HepG2 (cell line): ENCODE results near the gene TUBG1. TPM values are rescaled to one million over a fixed set of nuclear protein-coding genes. Genes with fewer than 3 reads are reported as not detected.

Source experiments
- FOXA1 ChIP-seq, 2 experiments: fragments of 450-650 bp in 1 of 2; sonication (generic) in 1 of 2; formaldehyde crosslinking in 1 of 2; IDR thresholded peaks; 2 replicates each; pipeline versions ENCODE4 v1.4.0 to v1.6.1; 2016 to 2020; ENCODE audit warnings: missing genetic modification reagents in 1 of 2
- FOXA3 ChIP-seq: IDR thresholded peaks from 2 replicates; pipeline ENCODE4 v1.6.1; 2016; ENCODE audit warnings: missing genetic modification reagents, missing compliant biosample characterization
- JUN ChIP-seq: sonication (generic); formaldehyde crosslinking; IDR thresholded peaks from 2 replicates; pipeline ENCODE4 v1.4.0; 2020; ENCODE audit warnings: mild to moderate bottlenecking, missing genetic modification reagents
- REPIN1 ChIP-seq: sonication (generic); formaldehyde crosslinking; IDR thresholded peaks from 2 replicates; pipeline ENCODE4 v1.8.0; 2022; ENCODE audit warnings: missing genetic modification reagents, low read depth, mild to moderate bottlenecking, borderline replicate concordance
- SALL1 ChIP-seq: sonication (generic); formaldehyde crosslinking; IDR thresholded peaks from 2 replicates; pipeline ENCODE4 v1.8.0; 2022; ENCODE audit warnings: mild to moderate bottlenecking, missing genetic modification reagents
- ZKSCAN1 ChIP-seq: fragments of 150-350 bp; IDR thresholded peaks from 2 replicates; pipeline ENCODE4 v1.6.1; 2014; ENCODE audit warnings: low read length
- ZNF550 ChIP-seq: sonication (generic); formaldehyde crosslinking; IDR thresholded peaks from 2 replicates; pipeline ENCODE4 v1.4.0; 2020; ENCODE audit warnings: mild to moderate bottlenecking, missing genetic modification reagents, borderline replicate concordance
- ZNF761 ChIP-seq: sonication (generic); formaldehyde crosslinking; conservative IDR thresholded peaks from 2 replicates; pipeline ENCODE4 v1.4.0; 2020; ENCODE audit warnings: mild to moderate bottlenecking, missing genetic modification reagents
- ZNF850 ChIP-seq: sonication (generic); formaldehyde crosslinking; conservative IDR thresholded peaks from 2 replicates; pipeline ENCODE4 v1.9.0; 2021; ENCODE audit warnings: mild to moderate bottlenecking, missing genetic modification reagents
- polyA plus RNA-seq, 8 experiments: library from polyadenylated mRNA; depleted of rRNA in 3 of 8; stranded (reverse) in 7 of 8; unstranded in 1 of 8; fragments of >200 nt; fragmentation: Illumina TruSeq in 4 of 8; extraction: Trizol in 4 of 8; gene quantifications; 2 replicates each; pipeline versions ENCODE4 v1.2.1 to v1.2.3, GENCODE V29; 2011 to 2016; ENCODE audit warnings: low read depth in 4 of 8, missing spikeins in 1 of 8, mixed read lengths in 1 of 8; ENCODE audit not compliant: insufficient read depth in 1 of 8
- total RNA-seq, 5 experiments: library from RNA; depleted of rRNA; stranded (reverse); fragments of >200 nt; fragmentation: Illumina TruSeq; extraction: Trizol; gene quantifications; 2 replicates each; pipeline ENCODE4 v1.2.3, GENCODE V29; 2016; ENCODE audit warnings: low read depth in 1 of 5
- TF ChIP-seq, protein P1 (sequence below): sonication (generic); formaldehyde crosslinking; IDR thresholded peaks from 2 replicates; pipeline ENCODE4 v1.4.0; 2020; ENCODE audit warnings: missing genetic modification reagents, borderline replicate concordance
- TF ChIP-seq, protein P2 (sequence below): sonication (generic); formaldehyde crosslinking; IDR thresholded peaks from 2 replicates; pipeline ENCODE4 v1.8.0; 2022; ENCODE audit warnings: mild to moderate bottlenecking, missing genetic modification reagents; ENCODE audit not compliant: insufficient replicate concordance
- TF ChIP-seq, protein P3 (sequence below): sonication (generic); formaldehyde crosslinking; IDR thresholded peaks from 2 replicates; pipeline ENCODE4 v1.9.0; 2021; ENCODE audit warnings: mild to moderate bottlenecking, missing genetic modification reagents
- TF ChIP-seq, protein P4 (sequence below): sonication (generic); formaldehyde crosslinking; IDR thresholded peaks from 2 replicates; pipeline ENCODE4 v1.4.0; 2020; ENCODE audit warnings: mild to moderate bottlenecking, missing genetic modification reagents

Gene TUBG1
- total and polyA plus RNA-seq, 2 of the 13 experiments (the other 11 are each of a cell fraction or from before 2014, with no cell fraction given): 74.1 to 137 TPM

DNA sequence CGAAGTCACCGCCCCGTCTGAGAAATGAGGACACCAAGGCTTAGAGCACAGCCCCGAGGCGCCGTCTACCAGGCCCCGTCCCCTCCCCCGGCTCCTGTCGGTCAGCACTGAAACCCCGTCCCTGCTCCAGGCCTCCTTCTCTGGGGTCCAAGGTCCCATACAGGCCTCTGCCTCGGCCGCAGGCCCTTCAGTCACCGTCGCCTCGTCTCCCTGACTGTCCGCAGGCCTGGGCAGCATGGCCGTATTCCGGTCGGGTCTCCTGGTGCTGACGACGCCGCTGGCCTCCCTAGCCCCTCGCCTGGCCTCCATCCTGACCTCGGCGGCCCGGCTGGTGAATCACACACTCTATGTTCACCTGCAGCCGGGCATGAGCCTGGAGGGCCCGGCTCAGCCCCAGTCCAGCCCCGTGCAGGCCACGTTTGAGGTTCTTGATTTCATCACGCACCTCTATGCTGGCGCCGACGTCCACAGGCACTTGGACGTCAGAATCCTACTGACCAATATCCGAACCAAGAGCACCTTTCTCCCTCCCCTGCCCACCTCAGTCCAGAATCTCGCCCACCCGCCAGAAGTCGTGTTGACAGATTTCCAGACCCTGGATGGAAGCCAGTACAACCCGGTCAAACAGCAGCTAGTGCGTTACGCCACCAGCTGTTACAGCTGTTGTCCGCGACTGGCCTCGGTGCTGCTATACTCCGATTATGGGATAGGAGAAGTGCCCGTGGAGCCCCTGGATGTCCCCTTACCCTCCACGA is 46.9 kb upstream of the TUBG1 start (continued):
- TF ChIP-seq SALL1 (CRISPR knock-in tag): peak; percentile 10; the same call in 1 of the 2 replicates
- TF ChIP-seq JUN (CRISPR knock-in tag): peak; percentile 32; the same call in 1 of the 2 replicates
- TF ChIP-seq, protein P1, sequence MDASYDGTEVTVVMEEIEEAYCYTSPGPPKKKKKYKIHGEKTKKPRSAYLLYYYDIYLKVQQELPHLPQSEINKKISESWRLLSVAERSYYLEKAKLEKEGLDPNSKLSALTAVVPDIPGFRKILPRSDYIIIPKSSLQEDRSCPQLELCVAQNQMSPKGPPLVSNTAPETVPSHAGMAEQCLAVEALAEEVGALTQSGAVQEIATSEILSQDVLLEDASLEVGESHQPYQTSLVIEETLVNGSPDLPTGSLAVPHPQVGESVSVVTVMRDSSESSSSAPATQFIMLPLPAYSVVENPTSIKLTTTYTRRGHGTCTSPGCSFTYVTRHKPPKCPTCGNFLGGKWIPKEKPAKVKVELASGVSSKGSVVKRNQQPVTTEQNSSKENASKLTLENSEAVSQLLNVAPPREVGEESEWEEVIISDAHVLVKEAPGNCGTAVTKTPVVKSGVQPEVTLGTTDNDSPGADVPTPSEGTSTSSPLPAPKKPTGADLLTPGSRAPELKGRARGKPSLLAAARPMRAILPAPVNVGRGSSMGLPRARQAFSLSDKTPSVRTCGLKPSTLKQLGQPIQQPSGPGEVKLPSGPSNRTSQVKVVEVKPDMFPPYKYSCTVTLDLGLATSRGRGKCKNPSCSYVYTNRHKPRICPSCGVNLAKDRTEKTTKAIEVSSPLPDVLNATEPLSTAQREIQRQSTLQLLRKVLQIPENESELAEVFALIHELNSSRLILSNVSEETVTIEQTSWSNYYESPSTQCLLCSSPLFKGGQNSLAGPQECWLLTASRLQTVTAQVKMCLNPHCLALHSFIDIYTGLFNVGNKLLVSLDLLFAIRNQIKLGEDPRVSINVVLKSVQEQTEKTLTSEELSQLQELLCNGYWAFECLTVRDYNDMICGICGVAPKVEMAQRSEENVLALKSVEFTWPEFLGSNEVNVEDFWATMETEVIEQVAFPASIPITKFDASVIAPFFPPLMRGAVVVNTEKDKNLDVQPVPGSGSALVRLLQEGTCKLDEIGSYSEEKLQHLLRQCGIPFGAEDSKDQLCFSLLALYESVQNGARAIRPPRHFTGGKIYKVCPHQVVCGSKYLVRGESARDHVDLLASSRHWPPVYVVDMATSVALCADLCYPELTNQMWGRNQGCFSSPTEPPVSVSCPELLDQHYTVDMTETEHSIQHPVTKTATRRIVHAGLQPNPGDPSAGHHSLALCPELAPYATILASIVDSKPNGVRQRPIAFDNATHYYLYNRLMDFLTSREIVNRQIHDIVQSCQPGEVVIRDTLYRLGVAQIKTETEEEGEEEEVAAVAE (CRISPR knock-in tag): 0 out of 2 replicates have a peak, but pooled peaks have one; percentile 10
- TF ChIP-seq, protein P2, sequence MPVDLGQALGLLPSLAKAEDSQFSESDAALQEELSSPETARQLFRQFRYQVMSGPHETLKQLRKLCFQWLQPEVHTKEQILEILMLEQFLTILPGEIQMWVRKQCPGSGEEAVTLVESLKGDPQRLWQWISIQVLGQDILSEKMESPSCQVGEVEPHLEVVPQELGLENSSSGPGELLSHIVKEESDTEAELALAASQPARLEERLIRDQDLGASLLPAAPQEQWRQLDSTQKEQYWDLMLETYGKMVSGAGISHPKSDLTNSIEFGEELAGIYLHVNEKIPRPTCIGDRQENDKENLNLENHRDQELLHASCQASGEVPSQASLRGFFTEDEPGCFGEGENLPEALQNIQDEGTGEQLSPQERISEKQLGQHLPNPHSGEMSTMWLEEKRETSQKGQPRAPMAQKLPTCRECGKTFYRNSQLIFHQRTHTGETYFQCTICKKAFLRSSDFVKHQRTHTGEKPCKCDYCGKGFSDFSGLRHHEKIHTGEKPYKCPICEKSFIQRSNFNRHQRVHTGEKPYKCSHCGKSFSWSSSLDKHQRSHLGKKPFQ (CRISPR knock-in tag): no peak
- 0 out of 2 replicates have a peak, but pooled peaks have one; percentile 5 for TF ChIP-seq REPIN1
- TF ChIP-seq ZNF850 (CRISPR knock-in tag): 0 out of 2 replicates have a peak, but pooled peaks have one; percentile 56
- TF ChIP-seq FOXA1 (IDR thresholded peaks at IDR 0.05): no peak
- peak; percentile 24; the same call in 1 of the 2 replicates for TF ChIP-seq FOXA1 (CRISPR knock-in tag; IDR thresholded peaks at IDR 0.05)
- TF ChIP-seq FOXA3 (CRISPR knock-in tag): 0 out of 2 replicates have a peak, but pooled peaks have one; percentile 6
- TF ChIP-seq ZNF761: peak; percentile 89
- TF ChIP-seq ZNF550 (CRISPR knock-in tag): no peak
- TF ChIP-seq, protein P3, sequence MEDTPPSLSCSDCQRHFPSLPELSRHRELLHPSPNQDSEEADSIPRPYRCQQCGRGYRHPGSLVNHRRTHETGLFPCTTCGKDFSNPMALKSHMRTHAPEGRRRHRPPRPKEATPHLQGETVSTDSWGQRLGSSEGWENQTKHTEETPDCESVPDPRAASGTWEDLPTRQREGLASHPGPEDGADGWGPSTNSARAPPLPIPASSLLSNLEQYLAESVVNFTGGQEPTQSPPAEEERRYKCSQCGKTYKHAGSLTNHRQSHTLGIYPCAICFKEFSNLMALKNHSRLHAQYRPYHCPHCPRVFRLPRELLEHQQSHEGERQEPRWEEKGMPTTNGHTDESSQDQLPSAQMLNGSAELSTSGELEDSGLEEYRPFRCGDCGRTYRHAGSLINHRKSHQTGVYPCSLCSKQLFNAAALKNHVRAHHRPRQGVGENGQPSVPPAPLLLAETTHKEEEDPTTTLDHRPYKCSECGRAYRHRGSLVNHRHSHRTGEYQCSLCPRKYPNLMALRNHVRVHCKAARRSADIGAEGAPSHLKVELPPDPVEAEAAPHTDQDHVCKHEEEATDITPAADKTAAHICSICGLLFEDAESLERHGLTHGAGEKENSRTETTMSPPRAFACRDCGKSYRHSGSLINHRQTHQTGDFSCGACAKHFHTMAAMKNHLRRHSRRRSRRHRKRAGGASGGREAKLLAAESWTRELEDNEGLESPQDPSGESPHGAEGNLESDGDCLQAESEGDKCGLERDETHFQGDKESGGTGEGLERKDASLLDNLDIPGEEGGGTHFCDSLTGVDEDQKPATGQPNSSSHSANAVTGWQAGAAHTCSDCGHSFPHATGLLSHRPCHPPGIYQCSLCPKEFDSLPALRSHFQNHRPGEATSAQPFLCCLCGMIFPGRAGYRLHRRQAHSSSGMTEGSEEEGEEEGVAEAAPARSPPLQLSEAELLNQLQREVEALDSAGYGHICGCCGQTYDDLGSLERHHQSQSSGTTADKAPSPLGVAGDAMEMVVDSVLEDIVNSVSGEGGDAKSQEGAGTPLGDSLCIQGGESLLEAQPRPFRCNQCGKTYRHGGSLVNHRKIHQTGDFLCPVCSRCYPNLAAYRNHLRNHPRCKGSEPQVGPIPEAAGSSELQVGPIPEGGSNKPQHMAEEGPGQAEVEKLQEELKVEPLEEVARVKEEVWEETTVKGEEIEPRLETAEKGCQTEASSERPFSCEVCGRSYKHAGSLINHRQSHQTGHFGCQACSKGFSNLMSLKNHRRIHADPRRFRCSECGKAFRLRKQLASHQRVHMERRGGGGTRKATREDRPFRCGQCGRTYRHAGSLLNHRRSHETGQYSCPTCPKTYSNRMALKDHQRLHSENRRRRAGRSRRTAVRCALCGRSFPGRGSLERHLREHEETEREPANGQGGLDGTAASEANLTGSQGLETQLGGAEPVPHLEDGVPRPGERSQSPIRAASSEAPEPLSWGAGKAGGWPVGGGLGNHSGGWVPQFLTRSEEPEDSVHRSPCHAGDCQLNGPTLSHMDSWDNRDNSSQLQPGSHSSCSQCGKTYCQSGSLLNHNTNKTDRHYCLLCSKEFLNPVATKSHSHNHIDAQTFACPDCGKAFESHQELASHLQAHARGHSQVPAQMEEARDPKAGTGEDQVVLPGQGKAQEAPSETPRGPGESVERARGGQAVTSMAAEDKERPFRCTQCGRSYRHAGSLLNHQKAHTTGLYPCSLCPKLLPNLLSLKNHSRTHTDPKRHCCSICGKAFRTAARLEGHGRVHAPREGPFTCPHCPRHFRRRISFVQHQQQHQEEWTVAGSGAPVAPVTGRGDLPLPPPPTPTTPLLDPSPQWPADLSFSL: peak; percentile 54; the same call in 1 of the 2 replicates
- TF ChIP-seq ZKSCAN1: 0 out of 2 replicates have a peak, but pooled peaks have one; percentile 39
- TF ChIP-seq, protein P4, sequence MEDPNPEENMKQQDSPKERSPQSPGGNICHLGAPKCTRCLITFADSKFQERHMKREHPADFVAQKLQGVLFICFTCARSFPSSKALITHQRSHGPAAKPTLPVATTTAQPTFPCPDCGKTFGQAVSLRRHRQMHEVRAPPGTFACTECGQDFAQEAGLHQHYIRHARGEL (CRISPR knock-in tag): peak; percentile 16; the same call in 1 of the 2 replicates
